Measurements from ENCODE around the gene TUBB2B. TPM values are rescaled to one million over a fixed set of nuclear protein-coding genes. Genes with fewer than 3 reads are reported as not detected.

The TUBB2B gene
- total RNA-seq, 1 experiment from 2014 or later: 0.86 TPM

DNA sequence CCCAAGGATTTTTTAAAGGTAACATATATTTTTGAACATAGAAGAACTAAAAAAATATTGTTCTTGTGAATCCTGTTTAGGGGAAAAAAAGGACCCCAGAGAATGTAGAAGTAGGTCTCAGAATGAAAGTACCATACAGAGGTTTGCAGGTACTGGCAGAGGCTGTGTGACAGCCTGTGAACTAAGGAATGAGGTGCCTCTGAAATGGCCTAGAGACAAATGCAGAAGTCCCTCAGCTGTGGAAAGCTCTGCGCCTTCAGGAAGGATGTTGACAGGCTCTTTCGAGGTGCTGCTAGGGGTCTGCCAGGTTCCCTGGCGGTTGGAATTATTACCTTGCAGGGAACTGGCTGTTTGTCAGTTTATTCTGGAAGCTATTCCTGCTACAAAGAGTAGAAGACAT lies 8.6 kb upstream of the TUBB2B start:
- TF ChIP-seq EZH2 (IDR thresholded peaks at IDR 0.05) (no peak), CEBPB (IDR thresholded peaks at IDR 0.05; ENCODE audit: low read depth) (no peak), TCF7L2 (IDR thresholded peaks at IDR 0.05; ENCODE audit: borderline replicate concordance, extremely low read depth, insufficient read depth, insufficient read length) (no peak), SRF (IDR thresholded peaks at IDR 0.05; ENCODE audit: low read depth) (no peak), POLR2A (IDR thresholded peaks at IDR 0.05; ENCODE audit: borderline replicate concordance, extremely low read depth, insufficient read depth, insufficient read length) (no peak), POLR2AphosphoS5 (IDR thresholded peaks at IDR 0.05; ENCODE audit: low read depth, low read length) (no peak), ELF1 (IDR thresholded peaks at IDR 0.05; ENCODE audit: borderline replicate concordance, low read depth) (no peak), CBX3 (IDR thresholded peaks at IDR 0.05; ENCODE audit: low read depth) (no peak), FOSL1 (IDR thresholded peaks at IDR 0.05; ENCODE audit: low read depth) (no peak), SP1 (IDR thresholded peaks at IDR 0.05; ENCODE audit: low read depth) (no peak), RAD21 (IDR thresholded peaks at IDR 0.05; ENCODE audit: low read depth) (no peak), SIN3A (IDR thresholded peaks at IDR 0.05; ENCODE audit: low read depth) (no peak), YY1 (IDR thresholded peaks at IDR 0.05; ENCODE audit: extremely low read depth, insufficient replicate concordance, low read depth, low read length) (no peak)
- TF ChIP-seq, protein P1, sequence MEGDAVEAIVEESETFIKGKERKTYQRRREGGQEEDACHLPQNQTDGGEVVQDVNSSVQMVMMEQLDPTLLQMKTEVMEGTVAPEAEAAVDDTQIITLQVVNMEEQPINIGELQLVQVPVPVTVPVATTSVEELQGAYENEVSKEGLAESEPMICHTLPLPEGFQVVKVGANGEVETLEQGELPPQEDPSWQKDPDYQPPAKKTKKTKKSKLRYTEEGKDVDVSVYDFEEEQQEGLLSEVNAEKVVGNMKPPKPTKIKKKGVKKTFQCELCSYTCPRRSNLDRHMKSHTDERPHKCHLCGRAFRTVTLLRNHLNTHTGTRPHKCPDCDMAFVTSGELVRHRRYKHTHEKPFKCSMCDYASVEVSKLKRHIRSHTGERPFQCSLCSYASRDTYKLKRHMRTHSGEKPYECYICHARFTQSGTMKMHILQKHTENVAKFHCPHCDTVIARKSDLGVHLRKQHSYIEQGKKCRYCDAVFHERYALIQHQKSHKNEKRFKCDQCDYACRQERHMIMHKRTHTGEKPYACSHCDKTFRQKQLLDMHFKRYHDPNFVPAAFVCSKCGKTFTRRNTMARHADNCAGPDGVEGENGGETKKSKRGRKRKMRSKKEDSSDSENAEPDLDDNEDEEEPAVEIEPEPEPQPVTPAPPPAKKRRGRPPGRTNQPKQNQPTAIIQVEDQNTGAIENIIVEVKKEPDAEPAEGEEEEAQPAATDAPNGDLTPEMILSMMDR (IDR thresholded peaks at IDR 0.05 in 2 of 3, conservative IDR thresholded peaks at IDR 0.05 in 1 of 3; ENCODE audit: borderline replicate concordance in 1 of 3, insufficient read depth in 1 of 3, low read depth in 2 of 3, low read length in 2 of 3): no peak
- TF ChIP-seq, protein P2, sequence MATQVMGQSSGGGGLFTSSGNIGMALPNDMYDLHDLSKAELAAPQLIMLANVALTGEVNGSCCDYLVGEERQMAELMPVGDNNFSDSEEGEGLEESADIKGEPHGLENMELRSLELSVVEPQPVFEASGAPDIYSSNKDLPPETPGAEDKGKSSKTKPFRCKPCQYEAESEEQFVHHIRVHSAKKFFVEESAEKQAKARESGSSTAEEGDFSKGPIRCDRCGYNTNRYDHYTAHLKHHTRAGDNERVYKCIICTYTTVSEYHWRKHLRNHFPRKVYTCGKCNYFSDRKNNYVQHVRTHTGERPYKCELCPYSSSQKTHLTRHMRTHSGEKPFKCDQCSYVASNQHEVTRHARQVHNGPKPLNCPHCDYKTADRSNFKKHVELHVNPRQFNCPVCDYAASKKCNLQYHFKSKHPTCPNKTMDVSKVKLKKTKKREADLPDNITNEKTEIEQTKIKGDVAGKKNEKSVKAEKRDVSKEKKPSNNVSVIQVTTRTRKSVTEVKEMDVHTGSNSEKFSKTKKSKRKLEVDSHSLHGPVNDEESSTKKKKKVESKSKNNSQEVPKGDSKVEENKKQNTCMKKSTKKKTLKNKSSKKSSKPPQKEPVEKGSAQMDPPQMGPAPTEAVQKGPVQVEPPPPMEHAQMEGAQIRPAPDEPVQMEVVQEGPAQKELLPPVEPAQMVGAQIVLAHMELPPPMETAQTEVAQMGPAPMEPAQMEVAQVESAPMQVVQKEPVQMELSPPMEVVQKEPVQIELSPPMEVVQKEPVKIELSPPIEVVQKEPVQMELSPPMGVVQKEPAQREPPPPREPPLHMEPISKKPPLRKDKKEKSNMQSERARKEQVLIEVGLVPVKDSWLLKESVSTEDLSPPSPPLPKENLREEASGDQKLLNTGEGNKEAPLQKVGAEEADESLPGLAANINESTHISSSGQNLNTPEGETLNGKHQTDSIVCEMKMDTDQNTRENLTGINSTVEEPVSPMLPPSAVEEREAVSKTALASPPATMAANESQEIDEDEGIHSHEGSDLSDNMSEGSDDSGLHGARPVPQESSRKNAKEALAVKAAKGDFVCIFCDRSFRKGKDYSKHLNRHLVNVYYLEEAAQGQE (IDR thresholded peaks at IDR 0.05; ENCODE audit: low read depth): no peak
- Histone ChIP-seq H3K27me3 (ENCODE audit: insufficient read depth, low read length) (no peaks in the 10 kb centered on the region), H3K4me3 (replicated peaks in 1 of 2; ENCODE audit: low read depth in 1 of 2, low read length in 2 of 2) (no peak overlapping the region), H3K36me3 (ENCODE audit: control insufficient read depth in 1 of 2, insufficient read depth in 2 of 2, low read length in 2 of 2) (no peaks in the 10 kb centered on the region), H3K9ac (ENCODE audit: low read length) (no peak overlapping the region), H3K79me2 (ENCODE audit: insufficient read depth, low read length) (no peaks in the 10 kb centered on the region), H3K27ac (ENCODE audit: low read depth, low read length) (no peak overlapping the region), H3K4me1 (ENCODE audit: control insufficient read depth in 1 of 2, insufficient read depth in 2 of 2, low read length in 2 of 2) (peaks cover 0 to 5% of the 10 kb centered on the region in 2 experiments; a peak in 1 of 4 replicates), H3K9me3 (ENCODE audit: control insufficient read depth in 1 of 2, insufficient read depth in 1 of 2, low read depth in 1 of 2, low read length in 2 of 2) (no peaks in the 10 kb centered on the region), H2AFZ (ENCODE audit: low read depth, low read length, poor library complexity, severe bottlenecking) (no peak overlapping the region), H3K4me2 (ENCODE audit: low read length) (no peak overlapping the region), H3K9me2 (ENCODE audit: insufficient read depth) (no peaks in the 10 kb centered on the region), H4K20me1 (ENCODE audit: insufficient read depth) (no peaks in the 10 kb centered on the region)
- ATAC-seq: no peak
- ChIA-PET CTCF (no interaction called here), POLR2A (no interaction called here), RAD21 (ENCODE audit: low non-redundant PET in 1 of 2, low total read pairs in 2 of 2, uncharacterized antibody in 2 of 2, unreplicated experiment in 2 of 2) (no interaction called here)
- DNase-seq (ENCODE audit: low read depth, low spot score): no peak
- BruUV-seq (replicated peaks): no TSS peak
- intact Hi-C loops (cut with micrococcal nuclease): no loop called here

Data from HCT116 (cell line).